ENCODE results near the gene REC114.

GRCh38 chr15:73485372-73485771 is 42.4 kb downstream of the REC114 start:
- TF ChIP-seq FOXM1 (IDR thresholded peaks at IDR 0.05; ENCODE audit: borderline replicate concordance) (no peak), HDGF (IDR thresholded peaks at IDR 0.05; ENCODE audit: borderline replicate concordance) (no peak), FOXA1 (IDR thresholded peaks at IDR 0.05) (no peak), SP1 (IDR thresholded peaks at IDR 0.05) (no peak), FOXK2 (IDR thresholded peaks at IDR 0.05) (no peak), CTBP1 (IDR thresholded peaks at IDR 0.05; ENCODE audit: borderline replicate concordance) (no peak), LEF1 (IDR thresholded peaks at IDR 0.05; ENCODE audit: borderline replicate concordance) (no peak), PKNOX1 (IDR thresholded peaks at IDR 0.05) (no peak), SUZ12 (IDR thresholded peaks at IDR 0.05) (no peak)

Measured in HEK293T (cell line).